Stimulated activated CD4-positive, alpha-beta T cell treated with anti-CD3 and anti-CD28 coated beads, Interleukin-4, amount 100 ng/mL, for 4 hours (primary cell): Measurements from ENCODE around the gene RAD51B.
"Not testable (repeated sequence)": the region's sequence is repeated elsewhere in the genome, so short reads cannot be mapped to it uniquely, and the experiment has no call there.

Experiments
- DNase-seq, 2 experiments: peaks; one replicate each; pipeline ENCODE4 v3.0.0-alpha.2; 2020

The RAD51B gene

DNA sequence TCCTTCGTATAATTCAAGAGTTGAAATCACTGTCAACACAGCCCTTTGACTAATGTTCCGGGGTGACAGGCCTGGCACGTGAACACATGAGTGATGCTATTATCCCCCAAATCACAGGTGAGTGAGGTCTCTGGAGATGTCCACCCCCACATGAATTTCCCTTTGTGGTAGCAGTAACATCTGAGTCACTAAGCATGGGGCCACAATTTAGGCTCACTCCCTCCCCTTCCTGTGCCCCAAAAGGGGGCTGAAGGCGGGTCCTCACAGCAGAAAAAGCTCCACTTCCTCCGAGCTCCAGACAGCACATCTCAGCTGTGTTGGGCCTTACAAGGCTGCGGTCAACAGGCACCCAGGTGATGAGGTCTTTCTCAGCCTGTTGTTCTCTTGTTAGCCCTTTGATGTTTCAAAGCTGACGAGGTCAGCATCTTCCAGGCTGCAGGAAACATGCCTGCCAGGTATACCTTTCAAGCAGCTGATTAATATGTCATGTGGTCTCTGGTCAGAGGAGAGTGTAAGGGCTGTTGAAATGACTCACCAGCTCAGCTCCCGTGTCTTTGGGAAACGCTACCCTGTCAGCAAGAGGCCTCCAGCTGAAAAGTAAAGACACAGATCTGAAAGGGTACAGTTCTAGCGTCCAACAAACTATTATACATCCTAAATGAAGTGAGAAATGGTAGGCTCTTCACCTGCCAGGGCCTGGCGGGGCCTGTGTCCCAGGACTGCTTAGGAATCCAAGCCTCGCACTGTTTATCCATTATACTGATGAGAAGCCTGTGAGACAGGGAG lies 866.0 kb downstream of the RAD51B start:
- peak; percentile 48 to 80 for DNase-seq

- DNase-seq = no peak
Observed at GRCh38 chr14:68686205-68686465, 866.6 kb downstream of the RAD51B start.

GRCh38 chr14:68686724-68687123 lies 867.1 kb downstream of the RAD51B start:
- DNase-seq = no peak

- DNase-seq = no peak
Observed at GRCh38 chr14:68687746-68688145, 868.2 kb downstream of the RAD51B start.

DNA sequence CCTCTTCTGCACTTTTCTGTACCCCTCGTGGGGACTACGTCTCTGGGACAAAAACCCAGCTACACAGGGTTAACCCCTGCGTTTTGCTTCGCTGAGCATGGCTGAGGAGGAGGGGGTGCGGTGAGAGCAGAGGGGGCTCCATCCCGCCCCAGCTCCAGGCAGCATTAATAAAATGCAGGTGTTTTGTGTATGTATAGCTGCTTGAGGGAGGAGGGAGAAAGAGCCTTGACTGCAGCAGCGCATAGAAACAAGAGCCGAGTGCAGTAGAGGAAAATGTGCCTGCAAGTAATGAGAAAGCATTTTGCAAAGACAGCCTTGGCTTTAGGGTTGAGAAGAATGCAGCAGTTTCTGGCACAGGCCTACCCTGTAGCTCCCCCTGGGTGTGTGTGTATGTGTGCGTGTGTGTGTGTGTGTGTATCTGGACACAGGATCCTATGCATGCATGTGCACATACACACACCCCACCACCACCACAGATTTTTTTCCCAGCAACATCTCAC lies 869.3 kb downstream of the RAD51B start:
- DNase-seq = no peak

- no peak for DNase-seq
Observed at GRCh38 chr14:68689511-68689910, 869.9 kb downstream of the RAD51B start.

- no peak for DNase-seq
Observed at GRCh38 chr14:68690089-68690958, 870.7 kb downstream of the RAD51B start.

GRCh38 chr14:68691031-68691791 lies 871.6 kb downstream of the RAD51B start:
- DNase-seq = no peak

DNA sequence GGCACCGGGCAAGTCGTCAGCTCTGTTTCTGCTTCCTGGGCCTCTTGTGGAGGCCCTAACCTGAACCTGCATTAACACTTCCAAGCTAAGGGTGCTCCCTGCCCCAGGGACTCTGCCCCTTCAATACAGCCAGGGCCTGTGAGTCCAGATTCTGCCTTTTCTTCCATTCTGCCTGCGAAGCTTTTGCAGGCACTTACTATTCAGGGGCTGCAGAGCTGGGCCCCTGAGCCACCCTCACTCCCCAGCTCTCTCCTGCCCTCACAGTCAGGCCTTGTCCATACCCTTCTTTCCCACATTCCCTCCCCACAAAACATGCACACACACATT lies 872.2 kb downstream of the RAD51B start:
- no peak for DNase-seq

DNA sequence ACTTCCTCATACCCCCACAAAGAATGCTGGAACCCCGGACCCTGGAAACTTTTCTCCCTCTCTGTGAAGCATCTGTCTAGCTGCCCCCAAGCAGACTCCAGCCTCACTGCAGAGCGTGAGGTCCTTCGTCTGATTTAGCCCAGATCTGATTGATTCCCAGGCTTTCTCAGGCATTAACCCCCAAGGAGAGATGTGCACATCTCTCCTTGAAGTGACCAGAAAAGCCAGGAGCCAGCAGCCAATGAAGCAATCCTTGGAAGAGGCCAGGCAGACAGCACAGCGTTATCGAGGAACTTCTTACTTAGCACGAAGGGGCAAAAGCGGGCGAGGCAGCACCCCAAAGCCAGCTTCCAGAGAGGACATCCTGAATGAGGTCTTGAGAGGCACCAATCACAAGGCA lies 872.6 kb downstream of the RAD51B start:
- DNase-seq = no peak

GRCh38 chr14:68692916-68693771 lies 873.6 kb downstream of the RAD51B start:
- no peak for DNase-seq

DNA sequence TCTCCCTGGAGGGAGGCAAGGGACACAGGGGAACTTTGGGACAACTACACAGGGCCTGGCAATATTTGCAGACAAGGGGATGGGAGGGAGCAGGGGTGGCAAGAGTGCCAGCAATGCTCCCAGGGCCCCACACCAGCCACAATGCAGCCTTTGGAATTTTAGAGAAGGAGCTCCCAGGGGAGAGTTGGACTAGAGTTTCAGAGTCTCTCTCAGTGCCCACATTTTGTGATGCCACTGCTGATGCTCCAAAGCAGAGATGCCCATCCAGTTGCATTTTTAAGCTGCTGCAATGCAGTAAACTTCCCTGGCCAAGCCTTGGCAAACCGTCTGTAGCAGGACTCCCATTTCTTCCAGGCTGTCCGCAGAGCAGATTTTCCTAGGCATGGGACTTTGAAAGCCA lies 874.3 kb downstream of the RAD51B start:
- no peak for DNase-seq

GRCh38 chr14:68694516-68695235 lies 875.1 kb downstream of the RAD51B start:
- DNase-seq = no peak

GRCh38 chr14:68695326-68695768 lies 875.8 kb downstream of the RAD51B start:
- peak in 1 of 2 experiments; percentile 34 for DNase-seq

DNA sequence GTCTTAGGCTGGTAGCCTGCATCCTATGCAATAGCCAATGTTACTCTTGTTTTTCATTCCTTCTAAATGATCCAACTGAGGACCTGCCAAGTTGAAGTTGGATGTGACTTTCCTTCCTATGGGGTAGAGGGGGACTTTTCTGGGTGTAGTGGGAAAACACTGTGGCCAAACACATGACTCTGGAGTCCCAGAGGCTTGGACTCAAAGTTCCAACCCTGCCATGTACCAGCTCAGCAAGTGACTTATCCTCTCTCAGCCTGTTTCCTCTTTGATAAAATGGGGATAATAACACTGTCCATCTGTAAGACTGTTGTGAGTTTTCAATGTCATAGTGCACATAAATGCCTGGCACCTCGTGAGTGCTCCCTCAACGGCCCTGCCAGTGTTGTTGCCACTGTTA lies 876.3 kb downstream of the RAD51B start:
- no peak for DNase-seq

GRCh38 chr14:68696266-68696665 lies 876.7 kb downstream of the RAD51B start:
- DNase-seq = no peak

DNA sequence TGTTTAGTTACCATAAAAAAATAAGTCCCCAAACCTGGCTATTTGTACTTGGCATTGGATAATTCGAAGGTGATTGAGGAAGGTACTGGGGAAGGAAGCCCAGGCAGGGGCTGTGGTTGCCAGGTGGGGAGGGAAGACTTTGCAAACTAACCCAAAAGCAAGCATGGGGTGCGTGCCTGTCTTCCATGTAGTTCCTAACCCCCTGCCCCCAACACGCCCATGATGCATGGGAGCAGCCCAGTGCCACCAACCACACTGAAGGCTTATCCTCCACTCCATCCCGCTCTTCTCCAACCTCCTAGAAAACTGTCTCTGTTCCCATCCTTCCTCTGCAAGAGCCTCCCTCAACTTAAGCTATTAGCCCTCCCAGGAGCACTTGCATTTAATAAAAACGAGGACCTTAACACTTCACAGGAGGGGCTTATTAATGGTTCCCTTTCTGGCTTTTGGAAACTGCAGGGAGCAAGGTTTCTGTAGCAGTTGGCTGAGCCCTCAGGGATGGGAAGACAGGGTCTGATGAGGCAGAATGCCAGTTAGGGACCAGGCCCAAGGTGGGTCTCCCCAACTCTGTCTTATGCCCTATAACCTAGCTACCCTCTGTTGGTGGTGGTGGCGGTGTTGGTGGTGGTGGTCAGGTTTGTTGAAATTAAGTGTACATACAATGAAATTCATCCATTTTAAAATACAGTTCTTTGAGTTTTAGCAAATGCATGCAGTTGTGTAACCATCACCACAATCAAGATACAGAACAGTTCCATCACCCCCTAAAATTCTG lies 877.3 kb downstream of the RAD51B start:
- no peak for DNase-seq

GRCh38 chr14:68698773-68699172 lies 879.2 kb downstream of the RAD51B start:
- DNase-seq = not testable (repeated sequence)

GRCh38 chr14:68701001-68701741 lies 881.6 kb downstream of the RAD51B start:
- no peak for DNase-seq

GRCh38 chr14:68702135-68702534 lies 882.6 kb downstream of the RAD51B start:
- no peak for DNase-seq
